GM18508 (cell line): ENCODE results near the gene SGCG.
"Not testable (repeated sequence)": the region's sequence is repeated elsewhere in the genome, so short reads cannot be mapped to it uniquely, and the experiment has no call there.

Experiments used
- ATAC-seq: cut with Tn5 transposase; IDR thresholded peaks from one replicate; pipeline ENCODE4 v1.9.1; 2021; ENCODE audit warnings: moderate number of reproducible peaks; ENCODE audit not compliant: insufficient read depth, unreplicated experiment

SGCG gene

GRCh38 chr13:23180711-23181110, at the start of gene SGCG:
SGCG (plus strand) TSS chr13:23180979; CDS start chr13:23203695, 22,716 bp downstream.
- ATAC-seq: no peak

GRCh38 chr13:23134542-23134941, 46.2 kb upstream of the SGCG start:
- ATAC-seq: no peak

GRCh38 chr13:23140492-23140891, 40.3 kb upstream of the SGCG start:
- ATAC-seq: no peak

GRCh38 chr13:23141964-23142363, 38.8 kb upstream of the SGCG start:
- no peak for ATAC-seq

GRCh38 chr13:23142607-23143006, 38.2 kb upstream of the SGCG start:
- not testable (repeated sequence) for ATAC-seq

GRCh38 chr13:23144431-23144830, 36.3 kb upstream of the SGCG start:
- no peak for ATAC-seq

- ATAC-seq: no peak
Observed at GRCh38 chr13:23146006-23146405, 34.8 kb upstream of the SGCG start.

GRCh38 chr13:23146811-23147625, 33.8 kb upstream of the SGCG start:
- no peak for ATAC-seq

- ATAC-seq: no peak
Observed at GRCh38 chr13:23147827-23148226, 33.0 kb upstream of the SGCG start.

GRCh38 chr13:23157781-23158180, 23.0 kb upstream of the SGCG start:
- no peak for ATAC-seq

- no peak for ATAC-seq
Observed at GRCh38 chr13:23159205-23159759, 21.5 kb upstream of the SGCG start.

GRCh38 chr13:23159760-23160637, 20.8 kb upstream of the SGCG start:
- no peak for ATAC-seq

- no peak for ATAC-seq
Observed at GRCh38 chr13:23160638-23161480, 19.9 kb upstream of the SGCG start.

GRCh38 chr13:23161481-23161825, 19.3 kb upstream of the SGCG start:
- ATAC-seq: no peak

GRCh38 chr13:23175920-23176319, 4.9 kb upstream of the SGCG start:
- no peak for ATAC-seq

- no peak for ATAC-seq
Observed at GRCh38 chr13:23182142-23182541, 1.4 kb downstream of the SGCG start.

GRCh38 chr13:23183292-23183691, 2.5 kb downstream of the SGCG start:
- no peak for ATAC-seq

GRCh38 chr13:23185542-23185941, 4.8 kb downstream of the SGCG start:
- ATAC-seq: no peak

- no peak for ATAC-seq
Observed at GRCh38 chr13:23201870-23202269, 21.1 kb downstream of the SGCG start.

- ATAC-seq: no peak
Observed at GRCh38 chr13:23202383-23202782, 21.6 kb downstream of the SGCG start.
